ENCODE measurements around the gene KRTAP4-9. TPM values are rescaled to one million over a fixed set of nuclear protein-coding genes. Genes with fewer than 3 reads are reported as not detected.

The KRTAP4-9 gene
- not detected in 2 replicates for total RNA-seq

DNA sequence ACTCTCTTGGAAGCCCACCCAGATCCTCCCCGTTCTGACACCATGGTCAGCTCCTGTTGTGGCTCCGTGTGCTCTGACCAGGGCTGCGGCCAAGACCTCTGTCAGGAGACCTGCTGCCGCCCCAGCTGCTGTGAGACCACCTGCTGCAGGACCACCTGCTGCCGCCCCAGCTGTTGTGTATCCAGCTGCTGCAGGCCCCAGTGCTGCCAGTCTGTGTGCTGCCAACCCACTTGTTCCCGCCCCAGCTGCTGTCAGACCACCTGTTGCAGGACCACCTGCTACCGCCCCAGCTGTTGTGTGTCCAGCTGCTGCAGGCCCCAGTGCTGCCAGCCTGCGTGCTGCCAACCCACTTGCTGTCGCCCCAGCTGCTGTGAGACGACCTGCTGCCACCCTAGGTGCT, at the start of gene KRTAP4-9:
KRTAP4-9 (plus strand) TSS at position 43 of the 400 bp plus-strand sequence; CDS start at position 43, 0 bp downstream.

DNA sequence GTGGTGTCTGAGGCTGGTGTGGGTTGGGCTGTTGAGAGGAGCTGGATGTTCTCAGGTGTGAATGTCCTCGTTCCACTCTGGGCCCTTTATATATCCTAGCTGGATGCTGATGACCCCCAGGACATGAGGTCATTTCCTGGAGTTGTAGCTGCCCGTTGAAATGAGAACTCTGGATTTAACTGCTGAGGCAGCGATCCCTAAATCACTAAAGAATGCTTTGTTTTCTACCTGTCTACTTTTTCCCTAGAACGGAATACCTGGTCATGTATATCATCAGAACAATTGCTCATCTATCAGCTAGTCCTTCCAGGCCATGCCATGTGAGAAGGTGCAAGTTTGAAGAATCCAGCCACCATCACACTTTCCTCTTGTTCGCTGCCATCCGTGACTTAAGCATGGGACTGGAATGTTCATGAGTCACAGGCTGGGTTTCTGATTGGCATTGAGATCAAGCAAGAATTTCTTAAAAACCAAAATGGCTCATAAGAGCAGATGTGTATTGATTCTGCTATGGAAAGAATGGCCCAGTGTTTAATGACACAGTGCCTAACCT, 45.1 kb upstream of the KRTAP4-9 start, which contains the start of gene KRTAP2-3:
KRTAP2-3 (minus strand) TSS at position 63 of the 553 bp plus-strand sequence. CDS start 64 bp downstream, outside the sequence.

DNA sequence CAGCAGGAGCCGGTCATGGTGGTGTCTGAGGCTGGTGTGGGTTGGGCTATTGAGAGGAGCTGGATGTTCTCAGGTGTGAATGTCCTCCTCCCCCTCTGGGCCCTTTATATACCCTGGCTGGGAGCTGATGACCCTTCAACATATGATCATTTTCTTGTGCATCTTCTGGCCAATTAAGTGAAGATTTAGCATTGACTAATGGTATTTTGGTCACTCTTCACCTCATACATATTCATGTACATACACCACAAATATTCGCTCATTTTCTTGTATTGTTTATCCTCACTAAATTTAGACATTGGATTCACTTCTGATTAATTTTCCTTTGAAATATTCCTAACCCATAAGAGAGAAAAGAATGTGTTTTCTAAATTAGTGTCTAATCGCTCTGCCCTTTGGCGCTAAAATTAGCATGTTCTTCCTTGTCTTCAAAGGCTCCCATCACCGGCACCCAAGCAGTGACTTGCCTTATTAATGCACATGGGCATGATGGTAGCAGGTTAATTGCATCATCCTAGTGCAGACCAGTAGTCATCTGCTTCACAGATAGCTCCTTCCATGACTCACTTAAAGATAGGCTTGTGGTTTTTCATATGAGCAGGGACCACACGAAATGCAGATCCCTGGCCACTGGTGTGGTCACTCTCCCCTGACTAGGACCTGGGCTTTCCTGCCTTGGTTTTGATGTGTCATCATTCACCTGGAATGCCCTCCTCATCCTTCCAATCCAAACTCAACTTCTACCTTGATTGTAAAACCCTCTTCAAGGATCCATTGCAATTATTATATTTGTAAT, 39.2 kb upstream of the KRTAP4-9 start, which contains the start of gene KRTAP2-4:
KRTAP2-4 (minus strand) TSS at position 51 of the 796 bp plus-strand sequence; CDS start at position 17, 34 bp downstream.

DNA sequence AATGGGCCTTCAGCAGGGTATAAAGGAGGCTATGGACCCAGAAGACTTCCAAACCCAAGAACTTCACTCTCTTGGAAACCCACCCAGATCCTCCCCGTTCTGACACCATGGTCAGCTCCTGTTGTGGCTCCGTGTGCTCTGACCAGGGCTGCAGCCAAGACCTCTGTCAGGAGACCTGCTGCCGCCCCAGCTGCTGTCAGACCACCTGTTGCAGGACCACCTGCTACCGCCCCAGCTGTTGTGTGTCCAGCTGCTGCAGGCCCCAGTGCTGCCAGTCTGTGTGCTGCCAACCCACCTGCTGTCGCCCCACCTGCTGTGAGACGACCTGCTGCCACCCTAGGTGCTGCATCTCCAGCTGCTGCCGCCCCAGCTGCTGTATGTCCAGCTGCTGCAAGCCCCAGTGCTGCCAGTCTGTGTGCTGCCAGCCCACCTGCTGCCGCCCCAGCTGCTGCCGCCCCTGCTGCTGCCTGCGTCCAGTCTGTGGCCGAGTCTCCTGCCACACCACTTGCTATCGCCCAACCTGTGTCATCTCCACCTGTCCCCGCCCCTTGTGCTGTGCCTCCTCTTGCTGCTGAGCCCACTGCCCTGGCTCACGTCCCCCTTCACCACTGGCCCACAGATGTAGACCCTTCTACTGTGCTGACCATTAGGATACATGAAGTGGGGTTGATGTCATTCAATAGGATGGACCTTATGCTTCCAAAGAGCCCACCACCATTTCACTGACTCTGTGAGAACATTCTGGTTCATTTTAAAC, 20.9 kb upstream of the KRTAP4-9 start, which contains the start of gene KRTAP4-7:
KRTAP4-7 (plus strand) TSS at position 51 of the 757 bp plus-strand sequence; CDS start at position 108, 57 bp downstream.

DNA sequence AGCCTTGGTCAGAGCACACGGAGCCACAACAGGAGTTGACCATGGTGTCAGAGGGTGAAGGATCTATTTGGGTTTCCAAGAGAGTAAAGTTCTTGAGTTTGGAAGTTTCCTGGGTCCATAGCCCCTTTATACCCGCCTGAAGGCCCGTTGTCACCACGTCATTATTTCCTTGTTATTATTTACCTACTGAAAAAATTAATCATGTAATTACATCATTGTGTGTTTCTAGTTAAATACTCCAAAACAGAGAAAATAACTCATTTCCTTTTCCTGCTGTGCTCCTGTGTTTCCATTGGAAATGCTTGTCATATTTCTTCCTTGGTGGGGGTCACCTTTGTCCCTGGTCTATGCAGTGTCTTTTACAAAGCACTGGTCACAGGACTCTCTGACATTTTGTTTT, 7.1 kb upstream of the KRTAP4-9 start, which contains the start of gene KRTAP4-8:
KRTAP4-8 (minus strand) TSS at position 101 of the 400 bp plus-strand sequence; CDS start at position 43, 58 bp downstream.

DNA sequence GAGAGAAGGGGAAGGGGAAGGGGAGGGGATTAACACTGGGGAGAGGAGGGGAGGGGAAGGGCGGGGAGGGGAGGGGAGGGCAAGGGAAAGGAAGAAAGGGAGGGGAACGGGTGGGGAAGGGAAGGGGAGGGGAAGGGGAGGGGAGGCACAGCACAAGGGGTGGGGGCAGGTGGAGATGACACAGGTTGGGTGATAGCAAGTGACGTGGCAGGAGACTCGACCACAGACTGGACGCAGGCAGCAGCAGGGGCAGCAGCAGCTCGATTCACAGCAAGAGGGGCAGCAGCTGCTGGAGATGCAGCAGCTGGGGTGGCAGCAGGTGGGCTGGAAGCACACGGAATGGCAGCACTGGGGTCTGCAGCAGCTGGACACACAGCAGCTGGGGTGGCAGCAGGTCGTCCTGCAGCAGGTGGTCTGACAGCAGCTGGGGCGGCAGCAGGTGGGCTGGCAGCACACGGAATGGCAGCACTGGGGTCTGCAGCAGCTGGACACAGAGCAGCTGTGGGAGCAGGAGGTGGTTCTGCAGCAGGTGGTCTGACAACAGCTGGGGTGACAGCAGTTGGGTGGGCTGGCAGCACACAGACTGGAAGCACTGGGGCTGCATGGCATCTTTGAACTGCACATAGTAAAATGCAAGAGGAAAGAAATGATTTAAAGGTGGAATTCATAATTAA, 3.5 kb upstream of the KRTAP4-9 start, which contains the start of gene KRTAP4-16:
KRTAP4-16 (minus strand) TSS at position 624 of the 674 bp plus-strand sequence; CDS start at position 624, 0 bp downstream.

DNA sequence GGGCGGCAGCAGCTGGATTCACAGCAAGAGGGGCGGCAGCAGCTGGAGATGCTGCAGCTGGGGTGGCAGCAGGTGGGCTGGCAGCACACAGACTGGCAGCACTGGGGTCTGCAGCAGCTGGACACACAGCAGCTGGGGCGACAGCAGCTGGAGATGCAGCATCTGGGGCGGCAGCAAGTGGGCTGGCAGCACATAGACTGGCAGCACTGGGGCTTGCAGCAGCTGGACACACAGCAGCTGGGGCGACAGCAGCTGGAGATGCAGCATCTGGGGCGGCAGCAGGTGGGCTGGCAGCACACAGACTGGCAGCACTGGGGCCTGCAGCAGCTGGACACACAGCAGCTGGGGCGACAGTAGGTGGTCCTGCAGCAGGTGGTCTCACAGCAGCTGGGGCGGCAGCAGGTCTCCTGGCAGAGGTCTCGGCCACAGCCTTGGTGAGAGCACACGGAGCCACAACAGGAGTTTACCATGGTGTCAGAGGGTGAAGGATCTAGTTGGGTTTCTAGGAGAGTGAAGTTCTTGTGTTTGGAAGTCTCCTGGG, 12.7 kb downstream of the KRTAP4-9 start, which contains the start of gene KRTAP4-11:
KRTAP4-11 (minus strand) TSS at position 528 of the 541 bp plus-strand sequence; CDS start at position 470, 58 bp downstream.

DNA sequence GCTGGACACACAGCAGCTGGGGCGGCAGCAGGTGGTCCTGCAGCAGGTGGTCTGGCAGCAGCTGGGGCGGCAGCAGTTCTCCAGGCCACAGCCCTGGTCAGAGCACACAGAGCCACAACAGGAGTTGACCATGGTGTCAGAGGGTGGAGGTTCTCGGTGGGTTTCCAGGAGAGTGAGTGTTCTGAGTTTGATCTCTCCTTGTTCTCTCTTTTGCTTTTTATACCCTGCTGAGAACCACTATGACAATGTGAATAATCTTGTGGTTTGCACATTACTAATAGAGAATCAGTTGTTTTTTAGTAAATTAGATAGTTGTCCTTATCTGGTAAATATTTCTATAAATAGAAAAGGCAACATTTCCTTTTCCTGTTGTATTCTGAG, 18.8 kb downstream of the KRTAP4-9 start, which contains the start of gene KRTAP4-12:
KRTAP4-12 (minus strand) TSS at position 192 of the 381 bp plus-strand sequence; CDS start at position 132, 60 bp downstream.

DNA sequence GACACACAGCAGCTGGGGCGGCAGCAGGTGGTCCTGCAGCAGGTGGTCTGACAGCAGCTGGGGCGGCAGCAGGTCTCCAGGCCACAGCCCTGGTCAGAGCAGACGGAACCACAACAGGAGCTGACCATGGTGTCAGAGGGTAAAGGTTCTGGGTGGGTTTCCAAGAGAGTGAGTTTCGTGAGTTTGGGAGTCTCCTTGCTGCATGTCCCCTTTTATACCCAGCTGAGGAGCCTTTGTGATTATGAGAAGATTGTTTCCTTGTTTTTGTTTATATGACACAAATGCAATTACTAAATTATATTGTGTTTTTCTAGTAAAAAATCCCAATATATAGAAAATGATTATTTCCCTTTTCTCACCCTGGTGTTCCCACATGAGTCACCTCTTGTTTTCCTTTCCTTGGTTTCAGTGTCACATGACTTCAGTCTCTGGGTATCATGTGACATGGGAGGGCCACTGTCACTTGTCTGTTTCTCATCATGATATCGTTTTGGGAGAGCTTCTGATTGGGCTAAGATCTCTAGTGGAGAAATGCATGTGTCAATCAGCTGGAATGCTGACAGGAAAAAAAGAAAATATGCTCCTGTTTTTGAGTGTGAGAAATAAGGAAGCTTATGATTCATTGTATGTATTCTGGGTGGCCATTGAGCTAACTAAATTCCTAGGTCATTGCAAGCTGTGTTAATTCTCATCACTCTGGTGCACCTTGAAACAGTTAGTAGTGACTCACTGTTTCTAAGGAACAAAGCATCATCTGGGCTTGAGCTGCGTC, 35.4 kb downstream of the KRTAP4-9 start, which contains the start of gene KRTAP4-6:
KRTAP4-6 (minus strand) TSS at position 185 of the 772 bp plus-strand sequence; CDS start at position 128, 57 bp downstream.

DNA sequence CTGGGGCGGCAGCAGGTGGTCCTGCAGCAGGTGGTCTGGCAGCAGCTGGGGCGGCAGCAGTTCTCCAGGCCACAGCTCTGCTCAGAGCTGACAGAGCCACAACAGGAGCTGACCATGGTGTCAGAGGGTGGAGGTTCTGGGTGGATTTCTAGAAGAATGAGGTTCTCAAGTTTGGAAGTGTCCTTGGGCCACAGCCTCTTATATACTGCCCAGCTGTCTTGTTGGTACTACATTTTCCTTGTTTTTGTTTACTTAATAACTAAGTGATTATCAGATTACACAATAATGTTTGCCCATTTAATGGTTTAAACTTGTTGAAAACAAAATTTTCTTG, 44.4 kb downstream of the KRTAP4-9 start, which contains the start of gene KRTAP4-5:
KRTAP4-5 (minus strand) TSS at position 174 of the 334 bp plus-strand sequence; CDS start at position 116, 58 bp downstream.

Other genes starting within 250 kb of the KRTAP4-9 start
- gene KRT12, start 238.2 kb upstream of the KRTAP4-9 start, total RNA-seq: not detected in 2 replicates
- not detected in 2 replicates for gene KRT20, start 220.1 kb upstream of the KRTAP4-9 start, total RNA-seq
- 1.1 TPM in 1 of 2 replicates, not detected in the other for gene KRT23, start 167.7 kb upstream of the KRTAP4-9 start, total RNA-seq
- gene KRT39, start 138.4 kb upstream of the KRTAP4-9 start, total RNA-seq: not detected in 2 replicates
- not detected in 2 replicates for gene KRT40, start 121.1 kb upstream of the KRTAP4-9 start, total RNA-seq
- gene KRTAP3-3, start 111.2 kb upstream of the KRTAP4-9 start, total RNA-seq: not detected in 2 replicates
- gene KRTAP3-2, start 105.5 kb upstream of the KRTAP4-9 start, total RNA-seq: 0.16 TPM in 1 of 2 replicates, not detected in the other
- not detected in 2 replicates for gene KRTAP3-1, start 96.3 kb upstream of the KRTAP4-9 start, total RNA-seq
- not detected in 2 replicates for gene KRTAP1-5, start 78.2 kb upstream of the KRTAP4-9 start, total RNA-seq
- gene KRTAP1-4, start 75.2 kb upstream of the KRTAP4-9 start, total RNA-seq: not detected in 2 replicates
- not detected in 2 replicates for gene KRTAP1-3, start 70.5 kb upstream of the KRTAP4-9 start, total RNA-seq
- not detected in 2 replicates for gene KRTAP1-1, start 63.9 kb upstream of the KRTAP4-9 start, total RNA-seq
- not detected in 2 replicates for gene KRTAP2-1, start 58.1 kb upstream of the KRTAP4-9 start, total RNA-seq
- gene KRTAP2-2, start 50.2 kb upstream of the KRTAP4-9 start, total RNA-seq: not detected in 2 replicates
- gene KRTAP2-3, start 45.3 kb upstream of the KRTAP4-9 start, total RNA-seq: not detected in 2 replicates
- gene KRTAP2-4, start 39.5 kb upstream of the KRTAP4-9 start, total RNA-seq: not detected in 2 replicates
- gene KRTAP4-7, start 21.2 kb upstream of the KRTAP4-9 start, total RNA-seq: not detected in 2 replicates
- not detected in 2 replicates for gene KRTAP4-8, start 7.2 kb upstream of the KRTAP4-9 start, total RNA-seq
- gene KRTAP4-16, start 3.2 kb upstream of the KRTAP4-9 start, total RNA-seq: not detected in 2 replicates
- not detected in 2 replicates for gene KRTAP4-11, start 13.0 kb downstream of the KRTAP4-9 start, total RNA-seq
- gene KRTAP4-12, start 18.8 kb downstream of the KRTAP4-9 start, total RNA-seq: not detected in 2 replicates
- not detected in 2 replicates for gene KRTAP4-6, start 35.2 kb downstream of the KRTAP4-9 start, total RNA-seq
- gene KRTAP4-5, start 44.4 kb downstream of the KRTAP4-9 start, total RNA-seq: not detected in 2 replicates
- not detected in 2 replicates for gene KRTAP4-4, start 55.4 kb downstream of the KRTAP4-9 start, total RNA-seq
- not detected in 2 replicates for gene KRTAP4-3, start 62.8 kb downstream of the KRTAP4-9 start, total RNA-seq
- gene KRTAP4-2, start 72.8 kb downstream of the KRTAP4-9 start, total RNA-seq: not detected in 2 replicates
- not detected in 2 replicates for gene KRTAP4-1, start 79.5 kb downstream of the KRTAP4-9 start, total RNA-seq
- not detected in 2 replicates for gene KRTAP9-1, start 84.5 kb downstream of the KRTAP4-9 start, total RNA-seq
- not detected in 2 replicates for gene KRTAP9-2, start 121.3 kb downstream of the KRTAP4-9 start, total RNA-seq
- not detected in 2 replicates for gene KRTAP9-3, start 127.1 kb downstream of the KRTAP4-9 start, total RNA-seq
- not detected in 2 replicates for gene KRTAP9-8, start 132.6 kb downstream of the KRTAP4-9 start, total RNA-seq
- gene KRTAP9-4, start 144.3 kb downstream of the KRTAP4-9 start, total RNA-seq: not detected in 2 replicates
- not detected in 2 replicates for gene KRTAP9-9, start 150.0 kb downstream of the KRTAP4-9 start, total RNA-seq
- gene KRTAP9-6, start 160.0 kb downstream of the KRTAP4-9 start, total RNA-seq: not detected in 2 replicates
- gene KRTAP9-7, start 170.3 kb downstream of the KRTAP4-9 start, total RNA-seq: not detected in 2 replicates
- not detected in 2 replicates for gene KRTAP29-1, start 197.5 kb downstream of the KRTAP4-9 start, total RNA-seq
- not detected in 2 replicates for gene KRTAP16-1, start 203.9 kb downstream of the KRTAP4-9 start, total RNA-seq
- gene KRTAP17-1, start 210.3 kb downstream of the KRTAP4-9 start, total RNA-seq: not detected in 2 replicates
- gene KRT33A, start 245.4 kb downstream of the KRTAP4-9 start, total RNA-seq: not detected in 2 replicates

All from bladder microvascular endothelial cell (primary cell).